ENCODE measurements around the gene KDSR. TPM values are rescaled to one million over a fixed set of nuclear protein-coding genes. Genes with fewer than 3 reads are reported as not detected.

KDSR gene
- total RNA-seq: 10 to 100 TPM; 58.7 to 59.6 TPM

GRCh38 chr18:63367053-63367953, at the start of gene KDSR:
Gene KDSR (minus strand): TSS chr18:63367206. CDS start chr18:63367118, 88 bp downstream.

GRCh38 chr18:63319383-63320122, 47.5 kb downstream of the KDSR start, which contains the start of gene BCL2:
Gene BCL2 (minus strand): TSS chr18:63319769.

Other genes with a start within 250 kb of the KDSR start
- gene BCL2, start 47.4 kb downstream of the KDSR start, total RNA-seq: 100 to 1,000 TPM; 145 to 156 TPM
- 10 to 100 TPM; 66.3 to 77.4 TPM for gene VPS4B, start 55.3 kb upstream of the KDSR start, total RNA-seq
- not detected for gene SERPINB5, start 109.8 kb upstream of the KDSR start, total RNA-seq
- gene SERPINB12, start 175.2 kb upstream of the KDSR start, total RNA-seq: not detected
- gene SERPINB13, start 220.1 kb upstream of the KDSR start, total RNA-seq: not detected

Measured in activated naive CD4-positive, alpha-beta T cell treated with anti-CD3 and anti-CD28 coated beads, Interleukin-2, amount 10 ng/mL, durations not matched to agents 5 hours and 36 hours (primary cell).